HG03175 (cell line): ENCODE results near the gene TTC33.
"Not testable (repeated sequence)": the region's sequence is repeated elsewhere in the genome, so short reads cannot be mapped to it uniquely, and the experiment has no call there.

Experiments used
- ATAC-seq: cut with Tn5 transposase; IDR thresholded peaks from one replicate; pipeline ENCODE4 v1.9.1; 2021; ENCODE audit warnings: mild to moderate bottlenecking, moderate library complexity; ENCODE audit not compliant: unreplicated experiment

Gene TTC33

DNA sequence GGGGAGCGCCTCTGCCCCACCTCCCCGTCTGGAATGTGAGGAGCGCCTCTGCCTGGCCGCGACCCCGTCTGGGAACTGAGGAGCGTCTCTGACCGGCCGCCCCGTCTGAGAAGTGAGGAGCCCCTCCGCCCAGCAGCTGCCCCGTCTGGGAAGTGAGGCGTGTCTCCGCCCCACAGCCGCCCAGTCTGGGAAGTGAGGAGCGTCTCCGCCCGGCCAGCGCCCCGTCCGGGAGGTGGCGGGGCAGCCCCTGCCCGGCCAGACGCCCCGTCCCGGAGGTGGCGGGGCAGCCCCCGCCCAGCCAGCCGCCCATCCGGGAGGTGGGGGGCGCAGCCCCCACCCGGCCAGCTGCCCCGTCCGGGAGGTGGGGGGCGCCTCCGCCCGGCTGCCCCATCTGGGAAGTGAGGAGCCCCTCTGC lies 33.3 kb downstream of the TTC33 start:
- ATAC-seq = not testable (repeated sequence)

DNA sequence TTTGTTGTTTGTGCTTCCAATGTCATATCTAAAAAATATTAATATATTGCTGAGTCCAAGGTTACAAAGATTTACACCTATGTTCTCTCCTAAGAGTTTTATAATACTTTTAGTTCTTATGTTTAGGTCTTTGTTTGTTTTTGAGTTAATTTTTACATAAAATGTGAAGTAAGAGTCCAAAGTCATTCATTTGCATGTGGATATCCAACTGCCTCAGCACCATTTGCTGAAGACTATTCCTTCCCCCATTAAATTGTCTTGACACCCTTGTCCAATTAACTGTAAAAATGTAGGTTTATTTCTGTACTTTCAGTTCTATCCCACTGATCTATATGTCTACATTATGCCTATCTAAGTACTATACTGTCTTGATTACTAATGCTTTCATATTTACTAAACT lies 35.7 kb downstream of the TTC33 start:
- no peak for ATAC-seq

DNA sequence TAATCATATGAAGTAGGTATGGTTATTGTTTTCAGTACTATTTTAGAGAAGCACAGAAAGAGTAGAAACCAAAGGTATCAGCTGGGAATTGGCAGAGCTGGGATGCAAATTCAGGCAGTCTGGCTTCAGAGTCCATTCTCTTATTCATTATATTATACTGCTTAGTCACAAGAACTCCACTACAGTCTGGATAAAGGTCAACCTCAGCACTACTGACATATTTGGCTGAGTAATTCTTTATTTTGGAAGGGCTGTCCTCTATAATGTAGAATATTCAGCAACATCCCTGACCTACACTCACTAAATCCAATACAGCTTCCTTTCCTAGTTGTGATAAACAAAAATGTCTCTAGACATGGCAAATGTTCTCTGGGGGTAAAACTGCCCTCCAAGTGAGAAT lies 38.5 kb downstream of the TTC33 start:
- no peak for ATAC-seq

DNA sequence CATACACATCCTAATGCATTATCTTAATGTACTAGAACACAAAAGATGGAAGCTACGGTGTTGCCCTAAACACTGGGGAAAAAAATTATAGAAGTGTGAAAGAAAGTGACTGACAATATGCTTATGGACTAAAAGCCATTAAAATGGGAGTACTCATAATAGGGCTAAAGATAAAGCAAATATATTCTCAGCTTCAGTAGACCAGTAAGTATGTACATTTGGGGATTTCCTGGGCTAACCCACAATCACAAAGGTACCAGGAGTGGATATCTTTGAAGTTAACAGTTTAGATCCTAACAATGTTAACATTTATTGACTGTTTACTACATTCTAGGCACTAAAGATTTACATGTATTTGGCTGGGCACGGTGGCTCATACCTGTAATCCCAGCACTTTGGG lies 39.2 kb downstream of the TTC33 start:
- ATAC-seq = no peak

DNA sequence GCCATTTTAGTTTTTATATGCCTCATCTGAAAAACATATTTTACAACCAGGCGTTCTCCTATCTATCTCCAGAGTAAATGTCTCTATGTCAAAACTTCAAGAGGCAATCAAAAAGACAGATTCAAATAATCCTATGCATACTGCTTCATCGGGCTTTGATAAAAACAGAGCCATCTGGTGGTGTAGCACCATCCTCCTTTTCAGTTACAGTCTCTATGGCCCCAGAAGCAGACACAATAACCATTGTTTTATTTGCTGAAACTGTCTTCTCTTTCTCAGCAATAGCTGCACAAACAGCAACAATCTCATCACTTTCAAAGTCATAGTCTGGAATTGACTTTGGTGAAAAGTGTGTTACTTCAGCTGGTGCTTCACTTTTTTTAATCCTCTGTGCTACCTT lies 39.8 kb downstream of the TTC33 start:
- no peak for ATAC-seq

DNA sequence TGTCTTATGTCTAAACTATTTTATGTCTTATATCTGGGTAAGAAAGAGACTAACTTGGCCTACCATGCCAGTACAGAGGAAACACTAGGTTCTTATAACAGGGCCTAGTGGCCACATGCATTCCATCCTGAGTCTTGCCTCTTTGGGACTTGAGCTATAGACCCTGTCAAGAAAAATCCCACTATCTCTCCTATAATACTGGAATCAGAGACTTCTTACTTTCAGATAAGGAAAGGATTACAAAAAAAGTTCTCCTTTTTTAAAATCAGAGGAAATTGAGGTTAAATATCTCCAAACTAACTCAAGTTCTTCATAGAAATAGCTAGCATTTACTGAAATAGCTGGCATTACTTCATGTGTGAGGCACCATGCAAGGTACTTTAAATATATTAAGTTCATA lies 41.8 kb downstream of the TTC33 start:
- no peak for ATAC-seq

DNA sequence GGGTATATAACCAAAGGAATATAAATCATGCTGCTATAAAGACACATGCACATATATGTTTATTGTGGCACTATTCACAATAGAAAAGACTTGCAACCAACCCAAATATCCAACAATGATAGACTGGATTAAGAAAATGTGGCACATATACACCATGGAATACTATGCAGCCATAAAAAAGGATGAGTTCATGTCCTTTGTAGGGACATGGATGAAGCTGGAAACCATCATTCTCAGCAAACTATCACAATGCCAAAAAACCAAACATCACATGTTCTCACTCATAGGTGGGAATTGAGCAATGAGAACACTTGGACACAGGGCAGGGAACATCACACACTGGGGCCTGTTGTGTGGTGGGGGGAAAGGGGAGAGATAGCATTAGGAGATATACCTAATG lies 45.2 kb downstream of the TTC33 start:
- not testable (repeated sequence) for ATAC-seq

DNA sequence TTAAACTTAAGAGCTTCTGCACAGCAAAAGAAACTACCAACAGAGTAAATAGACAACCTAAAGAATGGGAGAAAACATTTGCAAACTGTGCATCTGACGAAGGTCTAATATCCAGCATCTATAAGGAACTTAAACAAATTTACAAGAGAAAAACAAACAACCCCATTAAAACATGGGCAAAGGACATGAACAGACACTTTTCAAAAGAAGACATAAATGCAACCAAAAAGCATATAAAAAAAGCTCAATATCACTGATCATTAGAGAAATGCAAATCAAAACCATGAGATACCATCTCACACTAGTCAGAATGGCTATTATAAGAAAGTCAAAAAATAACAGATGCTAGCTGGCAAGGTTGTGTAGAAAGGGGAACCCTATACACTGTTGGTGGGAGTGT lies 50.3 kb downstream of the TTC33 start:
- ATAC-seq = not testable (repeated sequence)

DNA sequence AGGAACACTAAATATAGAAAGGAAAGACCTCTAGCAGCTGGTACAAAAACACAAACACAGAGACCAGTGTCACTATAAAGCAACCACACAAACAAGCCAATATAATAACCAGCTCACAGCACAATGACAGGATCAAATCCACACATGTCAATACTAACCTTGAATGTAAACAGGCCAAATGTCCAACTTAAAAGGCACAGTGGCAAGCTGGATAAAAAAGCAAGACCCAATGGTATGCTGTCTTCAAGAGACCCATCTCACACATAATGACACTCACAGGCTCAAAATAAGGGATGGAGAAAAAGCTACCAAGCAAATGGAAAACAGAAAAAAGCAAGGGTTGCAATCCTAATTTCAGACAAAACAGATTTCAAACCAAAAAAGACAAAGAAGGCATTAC lies 53.7 kb downstream of the TTC33 start:
- ATAC-seq = not testable (repeated sequence)

DNA sequence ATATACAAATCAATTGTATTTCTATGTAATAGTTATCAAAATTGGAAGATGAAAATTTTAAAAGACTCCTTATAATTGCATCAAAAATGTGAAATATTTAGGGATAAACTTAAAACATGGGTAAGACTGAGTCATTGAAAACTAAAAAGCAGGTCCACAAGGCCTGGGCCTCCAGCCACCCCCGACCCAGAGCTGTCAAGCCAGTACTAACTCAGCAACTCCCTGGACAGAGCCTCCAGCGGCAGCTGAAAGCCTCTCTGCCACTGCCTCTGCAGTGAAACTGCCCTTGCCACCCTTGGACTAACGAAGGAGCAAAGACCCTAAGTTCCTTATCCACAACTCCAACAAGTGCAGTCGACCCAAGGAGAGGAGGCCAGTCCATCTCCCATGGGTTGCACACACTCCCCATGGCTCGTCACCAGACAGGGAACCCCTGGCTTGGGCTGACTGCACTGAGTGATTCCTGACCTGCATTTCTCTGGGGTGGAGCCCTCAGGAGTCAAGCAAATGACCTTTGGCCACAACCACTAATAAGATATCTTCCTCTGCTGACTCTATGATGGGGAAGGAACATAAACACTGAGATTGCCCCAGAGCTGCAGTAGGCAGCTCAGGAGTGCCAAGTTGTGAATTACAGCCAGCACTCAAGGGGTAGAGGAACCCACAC lies 55.5 kb downstream of the TTC33 start:
- ATAC-seq = no peak

DNA sequence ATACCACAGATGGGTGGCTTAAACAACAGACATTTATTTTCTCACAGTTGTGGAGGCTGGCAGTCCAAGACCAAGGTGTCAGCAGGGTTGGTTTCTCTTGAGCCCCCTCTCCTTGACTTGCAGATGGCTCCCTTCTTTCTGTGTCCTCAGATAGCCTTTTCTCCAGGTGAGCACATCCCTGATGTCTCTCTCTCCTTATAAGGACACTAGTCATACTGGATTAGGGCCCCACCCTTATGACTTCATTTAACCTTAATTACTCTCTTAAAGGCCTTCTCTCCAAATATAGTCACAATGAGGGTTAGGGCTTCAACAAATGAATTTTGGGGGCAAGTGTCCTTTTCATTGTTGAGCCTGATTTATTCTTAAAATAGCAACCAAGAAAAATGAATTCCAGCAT lies 61.3 kb downstream of the TTC33 start:
- no peak for ATAC-seq

DNA sequence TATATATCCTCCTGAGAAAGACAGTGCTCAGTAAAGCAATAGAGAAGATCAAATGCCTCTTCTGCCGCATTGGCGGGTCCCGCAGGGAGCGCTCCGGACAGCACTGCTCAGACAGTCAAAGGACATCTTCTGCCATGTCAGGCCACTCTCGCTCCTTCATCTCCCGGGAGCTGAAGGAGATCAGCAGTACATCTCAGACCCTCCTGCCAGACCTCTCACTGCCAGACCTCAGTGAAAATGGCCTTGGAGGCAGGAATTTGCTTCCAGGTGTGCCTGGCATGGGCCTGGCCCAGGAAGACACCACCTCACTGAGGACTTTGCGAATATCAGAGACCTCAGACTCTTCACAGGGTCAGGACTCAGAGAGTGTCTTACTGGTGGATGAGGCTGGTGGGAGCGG lies 63.9 kb downstream of the TTC33 start:
- ATAC-seq = no peak

DNA sequence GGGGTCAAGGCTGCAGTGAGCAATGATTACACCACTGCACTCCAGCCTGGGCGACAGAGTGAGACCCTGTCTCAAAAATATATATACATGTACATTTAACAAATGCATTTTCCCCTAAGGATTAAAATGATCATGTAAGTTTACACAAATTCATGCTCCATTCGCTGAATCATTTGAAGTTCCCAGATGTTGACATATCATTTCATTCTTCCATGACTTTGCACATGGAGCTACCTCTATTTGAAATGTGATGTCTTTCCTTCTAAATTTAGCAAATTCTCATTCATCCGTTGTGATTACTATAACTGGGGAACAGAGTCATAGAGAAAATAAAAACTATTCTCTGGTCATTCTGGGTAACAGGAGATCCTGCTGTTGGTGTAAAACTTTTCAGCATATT lies 65.5 kb downstream of the TTC33 start:
- ATAC-seq = no peak

DNA sequence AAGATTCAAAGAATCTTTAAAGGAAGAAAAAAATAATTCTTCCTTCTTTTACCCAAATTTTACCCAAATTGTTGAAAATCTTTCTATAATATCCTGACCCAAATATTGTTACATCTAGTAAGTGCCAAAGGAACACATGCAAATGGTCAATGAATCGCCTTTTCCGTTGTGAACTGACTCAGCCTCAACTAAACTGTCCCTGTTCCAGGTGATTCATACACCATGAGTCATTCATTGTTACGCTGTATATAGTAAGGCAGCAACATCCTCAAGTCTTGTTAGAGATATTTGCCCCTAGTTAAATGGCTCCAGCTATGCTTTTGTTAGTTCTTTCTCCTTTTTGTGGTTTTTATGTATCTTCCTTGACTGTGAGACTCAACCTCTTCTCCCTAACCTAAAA lies 66.3 kb downstream of the TTC33 start:
- ATAC-seq = peak; percentile 36

DNA sequence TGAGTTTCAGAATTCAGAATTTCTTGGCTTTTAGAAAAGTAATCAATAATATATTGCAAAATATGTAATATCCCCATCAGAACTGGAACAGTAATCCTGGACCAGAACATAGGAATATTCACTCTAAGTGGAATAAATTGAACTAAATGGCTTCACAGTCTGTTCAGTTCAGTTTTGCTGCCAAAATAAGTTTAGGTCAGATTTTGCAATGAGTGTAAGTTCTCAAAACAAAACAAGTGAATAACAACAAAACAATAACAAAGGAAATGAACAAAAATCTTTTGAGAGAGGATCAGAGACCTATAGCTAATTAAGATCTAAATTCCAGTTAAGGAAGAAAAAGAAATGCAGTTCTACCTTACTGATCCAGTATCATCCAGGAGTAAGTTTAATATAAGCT lies 66.8 kb downstream of the TTC33 start:
- no peak for ATAC-seq

DNA sequence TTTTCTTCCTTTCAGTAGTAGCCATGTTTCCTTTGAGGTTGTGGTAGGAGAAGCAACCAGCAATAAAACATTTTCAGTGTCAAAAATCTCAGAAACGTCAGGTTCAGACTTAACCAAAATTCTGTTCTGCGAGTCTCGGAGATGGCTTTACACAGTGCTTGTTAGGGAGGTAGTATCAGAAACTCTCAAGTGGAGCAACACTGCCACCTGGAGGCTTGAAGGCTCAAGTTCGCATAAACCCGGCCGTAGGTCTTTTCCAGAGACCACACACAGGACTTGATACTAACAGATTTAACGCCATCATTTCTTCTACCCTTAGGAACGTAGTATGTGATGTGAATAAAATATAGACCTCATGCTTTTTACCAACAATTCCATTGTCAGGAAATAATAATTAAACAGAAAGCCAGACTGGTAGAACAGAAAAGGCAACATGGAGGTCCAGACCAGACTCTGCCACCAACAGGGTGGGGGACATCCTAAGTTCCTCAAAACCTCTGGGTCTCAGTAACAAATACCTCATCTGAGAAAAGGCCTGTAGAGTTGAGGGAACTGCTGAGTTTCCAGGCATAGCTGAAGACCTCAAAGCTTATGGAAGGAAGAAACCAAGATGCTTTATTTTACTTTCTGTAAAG lies 67.5 kb downstream of the TTC33 start:
- peak; percentile 77 for ATAC-seq

DNA sequence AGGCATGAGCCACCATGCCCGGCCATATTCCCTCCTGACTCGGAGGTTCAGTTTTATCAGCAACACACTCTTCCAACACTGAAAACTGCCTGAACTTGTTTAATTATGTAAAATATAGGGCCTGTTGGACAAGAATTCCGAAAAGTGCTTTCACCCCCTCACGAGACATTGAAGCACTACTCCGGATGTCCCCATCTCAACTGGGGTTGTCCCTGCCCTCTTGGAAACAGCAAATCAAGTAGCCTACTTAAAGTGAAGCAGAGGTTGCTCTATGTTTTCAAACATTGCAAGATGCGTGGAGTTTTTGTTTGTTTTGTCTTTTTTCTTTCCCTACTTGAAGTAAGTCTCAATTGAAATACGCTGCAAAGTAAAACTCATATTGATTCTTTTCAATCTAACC lies 68.4 kb downstream of the TTC33 start:
- no peak for ATAC-seq

DNA sequence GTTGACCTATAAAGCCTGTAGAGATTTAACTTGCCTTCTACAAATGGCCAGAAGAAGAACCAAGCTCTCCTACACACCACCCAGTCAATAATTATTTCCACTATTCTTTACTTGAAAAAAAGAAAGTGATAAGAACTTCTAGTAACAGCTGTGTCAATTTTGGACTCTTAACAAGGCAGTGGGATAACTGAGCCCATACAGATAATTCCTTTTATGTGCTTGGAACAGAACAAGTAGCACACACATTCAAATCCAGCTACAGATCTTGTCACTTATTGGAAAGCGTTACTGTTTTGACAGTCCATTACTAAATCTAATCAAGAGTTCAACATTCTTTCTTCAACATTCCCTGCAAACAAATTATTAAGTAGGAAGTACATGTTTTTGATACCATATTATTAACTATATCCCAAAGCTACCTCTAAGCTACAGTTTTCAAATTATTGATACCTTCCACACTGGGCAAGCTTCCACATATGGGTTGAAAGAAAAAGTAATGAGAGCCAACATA lies 69.7 kb downstream of the TTC33 start:
- no peak for ATAC-seq

DNA sequence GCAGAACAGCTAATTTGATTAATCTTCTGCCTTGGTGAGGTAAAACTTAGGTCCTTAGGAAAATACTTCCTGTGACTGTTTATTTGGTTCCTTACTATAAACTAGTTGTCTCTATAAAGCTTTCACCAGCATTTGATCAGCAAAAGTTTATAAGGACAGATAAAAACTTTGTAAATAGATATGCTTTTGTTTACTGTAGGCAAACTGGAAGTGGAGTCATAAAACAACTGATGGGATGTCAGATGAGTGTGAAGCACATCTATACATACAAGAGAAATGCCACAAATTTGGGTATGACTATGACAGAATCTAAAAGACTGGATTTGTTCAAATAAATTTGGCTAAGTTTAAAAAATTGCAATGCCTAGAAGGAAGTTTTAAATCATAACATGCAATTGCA lies 70.6 kb downstream of the TTC33 start:
- no peak for ATAC-seq

DNA sequence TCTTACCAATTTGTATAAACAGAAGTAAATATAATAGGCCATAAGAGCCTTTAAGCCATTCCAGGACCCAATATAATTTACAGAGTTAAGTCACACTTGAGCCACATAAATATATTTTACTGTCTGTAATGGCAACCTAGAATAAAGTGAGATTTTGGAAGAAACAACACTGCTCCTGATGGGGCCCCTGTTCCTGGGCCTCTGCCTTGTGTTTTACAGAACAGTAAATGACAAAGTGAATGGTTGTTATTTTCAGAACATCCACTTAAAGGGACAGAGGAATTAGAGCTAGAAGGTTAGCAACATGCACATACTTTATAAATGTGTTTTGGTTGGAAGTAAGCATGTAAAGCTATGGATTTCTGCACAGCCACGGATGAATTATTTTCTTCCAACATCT lies 72.5 kb downstream of the TTC33 start:
- no peak for ATAC-seq

DNA sequence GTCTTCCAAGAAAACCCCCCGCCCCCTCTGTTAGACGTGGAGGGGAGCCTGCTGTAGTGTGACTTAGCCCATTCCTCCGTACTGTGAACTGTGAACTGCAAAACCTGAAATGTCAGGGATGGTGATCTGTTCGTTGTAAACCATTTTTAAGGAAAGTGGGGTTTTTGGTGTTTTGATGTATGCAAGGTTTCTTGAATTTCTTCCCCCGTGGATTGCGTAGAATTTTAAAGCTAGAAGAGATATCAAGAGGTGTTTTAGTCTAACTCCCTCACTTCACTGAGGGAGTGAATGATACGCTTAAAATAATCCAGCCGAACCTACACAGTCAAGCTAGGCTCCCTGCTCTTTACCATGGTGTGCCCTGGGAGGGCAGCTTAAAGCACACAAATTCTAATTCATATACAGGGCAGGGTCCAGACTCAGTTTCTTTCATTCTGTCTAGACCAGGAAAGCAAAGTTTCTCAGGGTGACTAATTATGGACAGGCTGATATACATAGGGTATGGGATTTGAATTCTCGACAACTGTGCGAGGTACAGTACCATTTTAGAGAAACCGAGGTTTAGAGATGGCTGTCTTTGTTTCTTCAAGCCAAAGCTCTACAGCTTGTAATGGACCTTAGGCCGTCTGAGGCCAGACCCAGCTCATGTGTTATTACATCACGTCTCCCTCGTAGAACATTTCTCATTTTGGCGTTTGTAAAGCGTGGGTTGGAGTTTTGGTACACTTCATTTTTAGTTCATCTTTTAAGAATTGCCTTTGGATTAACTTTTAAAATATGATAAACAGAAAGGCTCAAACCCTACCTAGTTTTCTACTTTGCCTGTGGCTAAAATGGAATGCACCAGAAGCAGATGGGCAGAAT lies 73.4 kb downstream of the TTC33 start:
- no peak for ATAC-seq
